HEK293 (cell line): Measurements from ENCODE around the gene SEC14L6.

Source experiments
- CTCF ChIA-PET: fragments of 350-600 bp; formaldehyde crosslinking; extraction: SDS; loops from one replicate; lab custom pipeline; 2021; ENCODE audit warnings: antibody characterized with exemption; lab: Yijun Ruan, JAX
- POLR2A ChIA-PET: fragments of 300-600 bp; formaldehyde crosslinking; extraction: SDS; loops from one replicate; lab custom pipeline; 2020; ENCODE audit warnings: antibody characterized with exemption, inconsistent platforms; lab: Yijun Ruan, JAX
- H3K27ac ChIP-seq: fragments of 200-500 bp; sonication (Bioruptor generic); 2 replicates; pipeline ENCODE4 v1.5.1; 2014; ENCODE audit warnings: low read depth, low read length, control low read depth, inconsistent platforms; ENCODE audit errors: extremely low read depth
- H3K36me3 ChIP-seq, 2 experiments: fragments of 200-500 bp in 1 of 2; sonication (Bioruptor generic) in 1 of 2; 1 replicate in 1 of 2; 2 replicates in 1 of 2; pipeline ENCODE4 v1.5.1; 2014 to 2017; ENCODE audit warnings: inconsistent platforms in 2 of 2, low read length in 2 of 2; ENCODE audit not compliant: control insufficient read depth in 2 of 2, insufficient read depth in 1 of 2
- H3K4me1 ChIP-seq: fragments of 200-500 bp; sonication (Bioruptor generic); 2 replicates; pipeline ENCODE4 v1.5.1; 2014; ENCODE audit warnings: mild to moderate bottlenecking, low read length, inconsistent platforms; ENCODE audit not compliant: control insufficient read depth, insufficient read depth
- H3K4me3 ChIP-seq: 2 replicates; pipeline ENCODE4 v1.5.1; 2011; ENCODE audit warnings: low read depth, mild to moderate bottlenecking, control low read depth, low read length, moderate library complexity
- H3K9me3 ChIP-seq: fragments of 200-500 bp; sonication (Bioruptor generic); 2 replicates; pipeline ENCODE4 v1.5.1; 2014; ENCODE audit warnings: low read depth, low read length, inconsistent platforms; ENCODE audit not compliant: control insufficient read depth, insufficient read depth
- CTCF ChIP-seq: fragments of 450-650 bp; formaldehyde crosslinking; IDR thresholded peaks from 2 replicates; pipeline ENCODE4 v1.5.1; 2016; ENCODE audit warnings: missing biosample characterization, missing genetic modification characterization
- EGR2 ChIP-seq: fragments of 450-650 bp; formaldehyde crosslinking; IDR thresholded peaks from 2 replicates; pipeline ENCODE4 v1.5.1; 2016; ENCODE audit warnings: low read depth, missing biosample characterization, missing genetic modification characterization
- KLF7 ChIP-seq: fragments of 450-650 bp; formaldehyde crosslinking; IDR thresholded peaks from 2 replicates; pipeline ENCODE4 v1.5.1; 2016; ENCODE audit warnings: missing biosample characterization, missing genetic modification characterization, borderline replicate concordance
- SCRT2 ChIP-seq: fragments of 450-650 bp; formaldehyde crosslinking; IDR thresholded peaks from 2 replicates; pipeline ENCODE4 v1.5.1; 2016; ENCODE audit warnings: missing biosample characterization, missing genetic modification characterization
- SP2 ChIP-seq: fragments of 450-650 bp; formaldehyde crosslinking; IDR thresholded peaks from 2 replicates; pipeline ENCODE4 v1.5.1; 2016; ENCODE audit warnings: missing biosample characterization, missing genetic modification characterization
- ZFHX2 ChIP-seq: fragments of 450-650 bp; formaldehyde crosslinking; conservative IDR thresholded peaks from 2 replicates; pipeline ENCODE4 v1.5.1; 2016; ENCODE audit warnings: missing biosample characterization, missing genetic modification characterization
- ZNF10 ChIP-seq: fragments of 450-650 bp; formaldehyde crosslinking; IDR thresholded peaks from 2 replicates; pipeline ENCODE4 v1.5.1; 2017; ENCODE audit warnings: missing biosample characterization, missing genetic modification characterization
- ZNF138 ChIP-seq: fragments of 450-650 bp; formaldehyde crosslinking; IDR thresholded peaks from 2 replicates; pipeline ENCODE4 v1.5.1; 2016; ENCODE audit warnings: missing biosample characterization, missing genetic modification characterization, borderline replicate concordance
- ZNF146 ChIP-seq: fragments of 450-650 bp; formaldehyde crosslinking; IDR thresholded peaks from 2 replicates; pipeline ENCODE4 v1.5.1; 2016; ENCODE audit warnings: missing biosample characterization, missing genetic modification characterization
- ZNF202 ChIP-seq: fragments of 450-650 bp; formaldehyde crosslinking; IDR thresholded peaks from 2 replicates; pipeline ENCODE4 v1.5.1; 2016; ENCODE audit warnings: missing biosample characterization, missing genetic modification characterization, borderline replicate concordance
- ZNF221 ChIP-seq: fragments of 450-650 bp; formaldehyde crosslinking; IDR thresholded peaks from 2 replicates; pipeline ENCODE4 v1.5.1; 2017; ENCODE audit warnings: missing biosample characterization, missing genetic modification characterization, borderline replicate concordance
- ZNF223 ChIP-seq: fragments of 450-650 bp; formaldehyde crosslinking; IDR thresholded peaks from 2 replicates; pipeline ENCODE4 v1.5.1; 2016; ENCODE audit warnings: missing biosample characterization, missing genetic modification characterization
- ZNF280D ChIP-seq: fragments of 450-650 bp; formaldehyde crosslinking; IDR thresholded peaks from 2 replicates; pipeline ENCODE4 v1.5.1; 2016; ENCODE audit warnings: missing biosample characterization, missing genetic modification characterization
- ZNF292 ChIP-seq: fragments of 450-650 bp; formaldehyde crosslinking; IDR thresholded peaks from 2 replicates; pipeline ENCODE4 v1.5.1; 2016; ENCODE audit warnings: low read depth, missing biosample characterization, missing genetic modification characterization, borderline replicate concordance
- ZNF302 ChIP-seq: fragments of 450-650 bp; formaldehyde crosslinking; IDR thresholded peaks from 2 replicates; pipeline ENCODE4 v1.5.1; 2016; ENCODE audit warnings: missing biosample characterization, missing genetic modification characterization, low read depth
- ZNF510 ChIP-seq: fragments of 450-650 bp; formaldehyde crosslinking; IDR thresholded peaks from 2 replicates; pipeline ENCODE4 v1.5.1; 2018; ENCODE audit warnings: mild to moderate bottlenecking, missing genetic modification characterization, missing biosample characterization; ENCODE audit not compliant: insufficient replicate concordance
- ZNF521 ChIP-seq: fragments of 450-650 bp; formaldehyde crosslinking; IDR thresholded peaks from 2 replicates; pipeline ENCODE4 v1.5.1; 2017; ENCODE audit warnings: missing biosample characterization, mild to moderate bottlenecking, missing genetic modification characterization
- ZNF549 ChIP-seq: fragments of 450-650 bp; IDR thresholded peaks from 2 replicates; pipeline ENCODE4 v1.5.1; 2018; ENCODE audit warnings: missing biosample characterization, missing genetic modification characterization, mild to moderate bottlenecking, inconsistent platforms, moderate library complexity
- ZNF585B ChIP-seq: fragments of 450-650 bp; formaldehyde crosslinking; IDR thresholded peaks from 2 replicates; pipeline ENCODE4 v1.5.1; 2016; ENCODE audit warnings: missing biosample characterization, missing genetic modification characterization
- ZNF626 ChIP-seq: fragments of 450-650 bp; sonication (Bioruptor Pico); formaldehyde crosslinking; IDR thresholded peaks from 2 replicates; pipeline ENCODE4 v1.5.1; 2018; ENCODE audit warnings: missing biosample characterization, missing genetic modification characterization, inconsistent platforms
- ZNF747 ChIP-seq: fragments of 450-650 bp; formaldehyde crosslinking; IDR thresholded peaks from 2 replicates; pipeline ENCODE4 v1.5.1; 2016; ENCODE audit warnings: missing biosample characterization, missing genetic modification characterization
- ZNF768 ChIP-seq: fragments of 450-650 bp; formaldehyde crosslinking; IDR thresholded peaks from 2 replicates; pipeline ENCODE4 v1.5.1; 2018; ENCODE audit warnings: missing biosample characterization, mild to moderate bottlenecking, missing genetic modification characterization
- ZNF776 ChIP-seq: fragments of 450-650 bp; formaldehyde crosslinking; IDR thresholded peaks from 2 replicates; pipeline ENCODE4 v1.5.0; 2017; ENCODE audit warnings: missing biosample characterization, missing genetic modification characterization, borderline replicate concordance
- ZSCAN4 ChIP-seq: fragments of 450-650 bp; formaldehyde crosslinking; IDR thresholded peaks from 2 replicates; pipeline ENCODE4 v1.5.1; 2017; ENCODE audit warnings: missing biosample characterization, missing genetic modification characterization
- TF ChIP-seq, protein P1 (sequence below): fragments of 450-650 bp; formaldehyde crosslinking; IDR thresholded peaks from 2 replicates; pipeline ENCODE4 v1.5.1; 2017; ENCODE audit warnings: missing biosample characterization, mild to moderate bottlenecking, missing genetic modification characterization, moderate library complexity
- TF ChIP-seq, protein P2 (sequence below): fragments of 450-650 bp; formaldehyde crosslinking; IDR thresholded peaks from 2 replicates; pipeline ENCODE4 v1.5.1; 2017; ENCODE audit warnings: missing biosample characterization, missing genetic modification characterization

The SEC14L6 gene

GRCh38 chr22:30564045-30564760 is 17.7 kb upstream of the SEC14L6 start:
- Histone ChIP-seq H3K9me3 (no peaks in the 10 kb centered on the region), H3K27ac (no peak overlapping the region), H3K36me3 (no peaks in the 10 kb centered on the region), H3K4me3 (no peak overlapping the region), H3K4me1 (no peaks in the 10 kb centered on the region)
- CTCF ChIA-PET, result interaction anchor here (0.6 kb wide), 2 partner anchors 37 to 559 kb away, joined by 3 read pairs; no protein-coding TSS in a partner anchor
- TF ChIP-seq ZNF146 (tag by site-specific recombination) (no peak), ZNF768 (peak; percentile 53; the same call in 1 of the 2 replicates), ZNF10 (tag by site-specific recombination) (no peak), EGR2 (tag by site-specific recombination) (peak; percentile 69), ZNF223 (no peak), ZSCAN4 (no peak), ZNF280D (tag by site-specific recombination) (no peak), ZNF747 (tag by site-specific recombination) (no peak), CTCF (tag by site-specific recombination) (no peak), ZNF292 (tag by site-specific recombination) (no peak), ZNF221 (no peak), ZNF585B (tag by site-specific recombination) (no peak), SP2 (tag by site-specific recombination) (no peak), ZFHX2 (peak; percentile 55), ZNF626 (tag by site-specific recombination) (no peak), ZNF510 (tag by site-specific recombination) (no peak), SCRT2 (tag by site-specific recombination) (no peak)
- TF ChIP-seq, protein P1, sequence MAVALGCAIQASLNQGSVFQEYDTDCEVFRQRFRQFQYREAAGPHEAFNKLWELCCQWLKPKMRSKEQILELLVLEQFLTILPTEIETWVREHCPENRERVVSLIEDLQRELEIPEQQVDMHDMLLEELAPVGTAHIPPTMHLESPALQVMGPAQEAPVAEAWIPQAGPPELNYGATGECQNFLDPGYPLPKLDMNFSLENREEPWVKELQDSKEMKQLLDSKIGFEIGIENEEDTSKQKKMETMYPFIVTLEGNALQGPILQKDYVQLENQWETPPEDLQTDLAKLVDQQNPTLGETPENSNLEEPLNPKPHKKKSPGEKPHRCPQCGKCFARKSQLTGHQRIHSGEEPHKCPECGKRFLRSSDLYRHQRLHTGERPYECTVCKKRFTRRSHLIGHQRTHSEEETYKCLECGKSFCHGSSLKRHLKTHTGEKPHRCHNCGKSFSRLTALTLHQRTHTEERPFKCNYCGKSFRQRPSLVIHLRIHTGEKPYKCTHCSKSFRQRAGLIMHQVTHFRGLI (tag by site-specific recombination), result no peak
- POLR2A ChIA-PET, result no interaction called here

DNA sequence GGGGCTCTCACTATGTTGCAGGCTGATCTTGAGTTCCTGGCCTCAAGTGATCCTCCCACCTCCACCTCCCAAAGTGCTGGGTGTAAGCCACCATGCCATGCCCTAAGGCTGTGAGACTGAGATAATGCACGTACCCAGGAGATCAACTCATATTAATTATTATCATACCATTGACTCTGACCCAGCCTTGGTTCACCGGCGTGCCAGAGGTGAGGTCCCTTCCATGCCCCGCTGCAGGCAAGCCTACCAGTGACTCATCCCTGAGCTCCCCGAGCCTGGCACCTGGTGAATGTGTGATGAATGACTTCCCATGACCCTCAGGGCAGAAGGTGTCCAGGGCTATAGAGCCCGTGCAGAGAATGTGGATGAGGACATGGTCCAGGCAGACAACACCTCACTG is 15.8 kb upstream of the SEC14L6 start:
- ChIA-PET POLR2A (no interaction called here), CTCF (interaction anchor here (0.6 to 1.3 kb wide), 5 partner anchors 18 to 484 kb away, joined by 3 to 5 read pairs (median 3); no protein-coding TSS in a partner anchor)
- Histone ChIP-seq H3K27ac (no peak overlapping the region), H3K9me3 (no peaks in the 10 kb centered on the region), H3K4me1 (no peaks in the 10 kb centered on the region), H3K4me3 (no peak overlapping the region), H3K36me3 (no peaks in the 10 kb centered on the region)
- no peak for TF ChIP-seq ZNF202
- TF ChIP-seq KLF7 (tag by site-specific recombination), result no peak
- no peak for TF ChIP-seq ZNF302
- no peak for TF ChIP-seq ZNF549 (tag by site-specific recombination)
- TF ChIP-seq ZNF776 (tag by site-specific recombination), result no peak
- TF ChIP-seq ZNF138, result no peak
- TF ChIP-seq ZNF521 (tag by site-specific recombination), result no peak
- TF ChIP-seq, protein P2, sequence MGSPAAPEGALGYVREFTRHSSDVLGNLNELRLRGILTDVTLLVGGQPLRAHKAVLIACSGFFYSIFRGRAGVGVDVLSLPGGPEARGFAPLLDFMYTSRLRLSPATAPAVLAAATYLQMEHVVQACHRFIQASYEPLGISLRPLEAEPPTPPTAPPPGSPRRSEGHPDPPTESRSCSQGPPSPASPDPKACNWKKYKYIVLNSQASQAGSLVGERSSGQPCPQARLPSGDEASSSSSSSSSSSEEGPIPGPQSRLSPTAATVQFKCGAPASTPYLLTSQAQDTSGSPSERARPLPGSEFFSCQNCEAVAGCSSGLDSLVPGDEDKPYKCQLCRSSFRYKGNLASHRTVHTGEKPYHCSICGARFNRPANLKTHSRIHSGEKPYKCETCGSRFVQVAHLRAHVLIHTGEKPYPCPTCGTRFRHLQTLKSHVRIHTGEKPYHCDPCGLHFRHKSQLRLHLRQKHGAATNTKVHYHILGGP (tag by site-specific recombination), result no peak
